ENCODE measurements around the gene RAMACL.

Gene RAMACL

DNA sequence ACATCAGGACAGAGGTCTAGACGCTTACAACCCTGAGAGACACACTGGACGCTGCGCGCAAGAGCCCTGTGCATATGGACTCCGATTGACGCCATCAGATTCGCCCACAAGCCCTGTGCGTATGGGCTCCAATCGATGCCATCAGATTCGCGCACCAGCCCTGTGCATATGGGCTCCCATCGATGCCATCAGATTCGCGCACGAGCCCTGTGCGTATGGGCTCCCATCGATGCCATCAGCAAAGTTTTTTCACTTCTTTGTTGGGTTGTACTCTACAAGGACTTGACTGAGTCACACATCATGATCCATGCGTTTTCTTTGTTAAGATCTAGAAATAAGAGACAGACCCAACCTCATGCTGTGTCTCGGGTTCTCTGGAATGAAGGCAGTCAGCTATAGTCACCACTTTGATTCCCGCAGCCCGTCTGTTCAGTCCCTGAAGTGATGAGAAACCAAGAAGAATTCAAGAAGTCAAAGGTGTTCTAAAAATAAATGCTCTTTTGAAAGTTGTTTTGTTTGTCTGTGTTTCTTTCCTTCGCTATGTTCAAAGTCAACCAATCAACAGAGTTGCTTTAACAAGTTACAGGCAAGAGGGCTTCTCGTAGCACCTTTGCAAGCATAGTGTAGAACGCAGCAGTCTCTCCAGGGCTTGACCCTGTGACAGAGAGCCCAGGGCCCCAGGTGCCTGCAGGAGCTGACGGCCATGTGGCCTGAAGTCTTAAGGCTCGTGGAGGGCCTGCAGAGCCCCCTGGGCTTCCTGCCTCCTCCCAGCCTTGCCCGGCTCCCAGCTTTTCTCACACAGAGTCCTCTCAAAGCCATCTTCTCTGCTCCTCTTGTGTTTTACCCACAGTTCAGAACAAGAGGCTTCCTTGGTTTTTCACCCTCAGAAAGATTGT is 32.6 kb upstream of the RAMACL start:
- no peak for DNase-seq (ENCODE audit: low read depth in 2 of 2, low spot score in 1 of 2)

DNA sequence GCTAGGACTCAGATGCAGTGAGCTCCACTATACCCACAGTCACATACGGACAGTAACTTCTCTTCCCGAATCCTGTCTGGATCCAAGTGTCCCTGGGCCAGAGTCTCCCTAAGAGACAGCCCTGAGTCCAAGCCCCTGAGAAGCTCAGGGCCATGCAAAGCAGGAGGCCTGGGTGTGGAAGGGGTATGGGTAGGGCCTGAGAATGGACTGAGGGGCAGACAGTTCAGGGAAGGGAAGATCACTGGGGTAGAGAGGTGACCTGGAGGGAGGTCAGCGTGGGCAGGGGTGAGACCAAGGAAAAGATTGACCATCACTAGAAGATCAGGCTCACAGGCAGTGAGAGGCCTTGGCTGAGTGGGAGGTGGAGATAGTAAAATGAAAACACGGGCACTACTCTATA is 31.8 kb upstream of the RAMACL start:
- DNase-seq (ENCODE audit: low read depth in 2 of 2, low spot score in 1 of 2): no peak

DNA sequence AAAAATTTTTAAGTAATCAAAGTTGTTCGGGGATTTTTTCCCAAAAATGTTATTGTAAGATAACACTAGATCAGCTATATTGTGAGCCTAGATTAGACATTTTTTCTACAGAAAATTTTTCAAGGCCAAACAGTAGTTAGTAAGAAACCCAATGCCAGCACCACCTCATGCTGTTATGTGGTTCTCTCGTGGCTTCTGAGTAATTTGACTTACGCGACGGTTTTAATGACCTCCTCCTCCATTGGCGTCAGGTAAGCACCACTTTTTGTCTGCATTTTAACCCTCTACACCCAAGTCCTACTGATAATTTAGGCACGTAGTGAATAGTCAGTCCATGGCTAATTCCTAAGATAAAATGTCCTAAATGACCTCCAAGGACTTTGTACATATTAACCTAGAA is 30.9 kb upstream of the RAMACL start:
- no peak for DNase-seq (ENCODE audit: low read depth in 2 of 2, low spot score in 1 of 2)

DNA sequence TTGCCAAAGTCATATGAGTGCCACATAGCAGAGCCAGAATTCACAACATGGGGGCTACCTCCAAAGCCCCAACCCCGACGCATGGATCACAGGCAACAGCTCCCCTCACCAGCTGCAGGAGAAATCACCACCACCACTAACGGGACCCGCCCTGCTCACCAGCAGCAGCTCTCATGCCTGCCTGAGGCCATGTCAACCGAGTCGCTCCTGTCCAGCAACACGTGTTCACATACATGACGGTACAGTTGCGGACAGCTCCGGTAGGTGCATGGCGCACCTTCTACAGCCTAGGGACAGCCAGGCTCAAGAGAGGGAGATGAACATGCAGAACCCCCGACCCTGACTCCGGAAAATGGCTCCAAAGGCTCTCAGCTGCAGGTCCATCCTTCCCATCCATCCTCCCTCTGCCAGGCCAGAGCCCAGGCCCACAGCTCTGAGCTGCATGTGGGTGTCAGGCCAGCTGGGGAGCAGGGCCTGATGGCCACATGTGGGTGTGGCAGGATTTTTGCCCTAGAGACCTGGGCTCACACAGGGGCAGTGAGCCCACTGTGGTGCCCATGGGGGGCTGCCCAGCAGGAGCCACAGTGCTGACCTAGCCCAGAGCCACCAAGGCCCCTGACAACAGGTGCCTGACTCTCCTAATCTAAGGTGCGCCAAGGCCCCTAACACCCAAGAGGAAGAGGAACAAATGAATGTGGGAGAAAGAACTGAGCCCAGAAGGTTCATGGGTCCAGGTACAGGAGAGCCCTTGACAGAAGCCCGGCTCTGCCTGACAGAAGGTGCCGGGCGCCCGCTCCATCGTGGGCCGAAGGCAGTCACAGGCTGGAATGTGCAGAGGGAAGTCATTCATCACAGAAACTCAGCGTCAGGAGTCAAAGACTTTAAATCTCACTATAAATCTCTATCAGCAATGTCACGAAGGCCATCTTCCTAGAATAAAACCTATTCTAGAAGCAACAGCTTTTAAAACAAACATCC is 30.1 kb upstream of the RAMACL start:
- no peak for DNase-seq (ENCODE audit: low read depth in 2 of 2, low spot score in 1 of 2)

DNA sequence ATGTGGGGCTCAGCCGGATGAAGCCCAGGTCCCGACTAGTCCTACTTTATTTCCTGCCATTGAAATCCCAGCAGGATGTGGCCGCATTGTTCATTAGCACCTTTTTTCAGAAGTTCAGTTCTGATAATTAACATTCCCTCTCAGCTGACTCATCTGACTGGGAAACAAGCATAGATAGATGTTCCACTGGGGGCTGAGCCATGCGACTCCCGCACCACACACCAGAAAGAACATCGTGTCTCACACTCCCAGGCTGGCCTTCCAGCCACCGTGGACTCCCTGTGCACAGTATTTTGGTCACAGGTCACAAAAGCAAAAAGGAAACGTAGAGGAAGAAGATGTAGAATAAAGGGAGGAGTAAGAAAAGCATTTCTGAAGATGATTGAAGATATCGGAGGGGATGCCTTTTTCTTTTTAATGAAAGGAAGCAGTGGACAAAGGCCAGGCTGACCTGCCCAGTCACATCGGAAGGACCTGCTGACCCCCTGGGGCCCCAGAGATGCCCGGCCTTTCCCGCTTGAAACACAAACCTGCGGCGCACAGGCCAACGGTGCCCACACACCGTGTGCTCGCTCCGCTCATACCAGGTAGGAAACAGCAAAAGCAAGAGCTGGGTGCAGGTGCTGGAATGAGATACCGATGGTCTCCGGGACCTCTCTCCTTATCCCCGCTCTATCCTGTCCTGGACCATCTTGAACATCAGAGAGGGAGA is 28.7 kb upstream of the RAMACL start:
- DNase-seq (ENCODE audit: low read depth in 2 of 2, low spot score in 1 of 2): no peak

DNA sequence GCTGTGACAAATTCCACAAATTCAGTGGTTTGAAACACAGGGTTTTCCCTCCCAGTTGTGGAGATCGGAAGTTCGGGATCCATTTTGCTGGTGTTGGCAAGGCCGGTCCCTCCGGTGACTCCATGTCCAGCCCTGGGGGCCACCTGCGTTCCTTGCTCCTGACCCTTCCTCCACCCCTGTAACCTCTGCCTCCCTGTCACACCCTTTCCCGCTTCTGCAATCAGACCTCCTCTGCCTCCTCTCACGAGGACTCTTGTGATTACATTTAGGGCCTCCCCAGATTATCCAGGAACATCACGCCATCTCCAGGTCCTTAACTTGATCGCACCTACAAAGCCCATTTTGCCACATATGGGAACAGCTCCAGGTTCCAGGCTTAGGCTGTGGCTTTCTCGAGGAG is 28.1 kb upstream of the RAMACL start:
- no peak for DNase-seq (ENCODE audit: low read depth in 2 of 2, low spot score in 1 of 2)

DNA sequence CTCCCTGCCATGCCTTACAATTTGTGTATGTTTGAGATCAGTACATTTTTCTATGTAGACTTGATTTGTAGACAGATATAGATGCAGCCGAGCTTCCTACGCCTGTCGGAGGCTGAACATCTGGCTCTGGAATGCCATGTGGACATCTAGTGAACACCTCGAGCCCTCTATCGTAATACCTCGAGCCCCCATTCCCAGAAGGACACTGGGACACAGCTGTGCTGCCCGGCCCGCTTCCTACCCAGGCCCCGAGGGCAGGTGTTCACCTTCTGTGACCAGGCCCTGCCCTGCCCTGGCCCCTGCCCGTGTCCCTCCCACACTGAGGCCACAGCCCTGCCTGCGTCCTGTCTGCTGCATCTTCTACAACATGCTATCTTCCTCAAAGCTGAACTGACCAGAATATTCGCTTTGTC is 27.7 kb upstream of the RAMACL start:
- DNase-seq (ENCODE audit: low read depth in 2 of 2, low spot score in 1 of 2): no peak

DNA sequence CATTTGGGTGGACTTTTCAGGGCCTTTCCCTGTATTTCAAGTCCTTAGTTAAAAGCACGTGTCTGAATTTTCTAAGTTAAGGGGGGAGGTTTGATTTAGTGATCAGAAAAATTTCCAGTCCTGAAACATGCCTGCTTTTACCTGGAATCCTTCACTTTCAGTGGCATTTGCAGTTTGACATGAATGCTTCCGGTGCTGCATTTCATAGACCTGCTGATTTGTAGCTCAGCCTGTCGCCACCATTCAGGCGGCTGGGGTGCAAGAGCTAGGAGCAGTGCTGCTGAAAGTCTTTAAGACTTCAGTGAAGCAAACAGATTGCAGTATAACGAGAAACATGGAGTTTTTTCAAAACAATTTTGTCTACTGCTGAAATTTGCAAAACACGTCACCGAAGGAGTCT is 26.5 kb upstream of the RAMACL start:
- DNase-seq (ENCODE audit: low read depth in 2 of 2, low spot score in 1 of 2): no peak

DNA sequence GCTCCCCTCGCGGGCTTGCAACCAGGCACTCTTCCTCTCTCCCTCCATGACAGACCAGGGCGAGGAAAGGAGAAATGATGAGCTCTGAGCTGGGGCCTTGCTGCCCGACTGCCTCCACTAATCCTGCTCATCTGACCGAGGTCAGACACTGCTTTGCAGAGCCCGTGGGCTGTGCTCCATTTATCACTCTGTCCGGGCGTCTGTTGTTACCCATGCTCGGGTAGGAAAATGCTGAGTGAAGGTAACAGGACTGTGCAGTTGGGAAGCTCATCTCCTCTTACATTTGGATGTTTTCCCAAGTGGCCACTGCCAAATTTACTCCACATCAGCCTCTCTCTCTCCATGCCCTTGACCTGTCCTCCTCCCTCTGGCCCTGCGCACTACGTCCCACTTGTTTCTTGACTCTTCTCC is 26.0 kb upstream of the RAMACL start:
- DNase-seq (ENCODE audit: low read depth in 2 of 2, low spot score in 1 of 2): no peak

DNA sequence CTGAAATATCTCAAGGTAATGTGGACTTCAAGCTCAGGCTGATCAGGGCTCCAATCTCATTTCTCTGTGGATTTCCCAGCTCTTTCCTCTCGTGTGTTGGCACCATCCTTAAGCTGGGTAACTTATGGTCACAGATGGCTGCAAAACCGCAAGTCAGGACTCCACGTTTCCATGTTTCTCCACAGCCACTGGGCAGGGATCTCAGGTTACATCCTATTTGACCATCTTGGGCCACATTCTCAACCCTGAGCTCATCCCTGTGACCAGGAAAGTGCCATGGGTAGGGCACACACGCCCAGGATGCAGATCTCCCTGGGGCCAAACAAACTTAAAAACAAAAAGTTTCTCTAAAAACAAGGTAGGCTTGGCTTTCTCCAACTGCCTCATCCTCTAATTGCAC is 25.2 kb upstream of the RAMACL start:
- no peak for DNase-seq (ENCODE audit: low read depth in 2 of 2, low spot score in 1 of 2)

DNA sequence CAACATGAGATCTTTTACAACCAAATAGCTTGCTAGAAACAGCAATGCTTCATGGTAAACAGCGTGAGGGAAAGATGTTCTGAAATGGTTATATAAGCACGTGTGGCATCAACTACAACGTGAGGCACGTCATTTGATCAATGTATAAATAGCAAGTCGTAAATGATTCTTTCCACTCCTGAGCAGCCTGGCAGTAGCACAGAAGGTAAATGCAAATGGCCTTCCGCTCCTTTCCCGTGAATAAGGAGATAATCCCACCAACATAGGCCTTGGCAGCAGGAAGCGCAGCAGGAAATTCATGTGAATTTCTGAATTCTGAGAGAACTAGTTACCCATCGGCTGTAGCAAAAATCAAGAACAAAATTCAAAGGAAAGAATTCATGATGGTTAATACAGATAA is 23.6 kb upstream of the RAMACL start:
- no peak for DNase-seq (ENCODE audit: low read depth in 2 of 2, low spot score in 1 of 2)

DNA sequence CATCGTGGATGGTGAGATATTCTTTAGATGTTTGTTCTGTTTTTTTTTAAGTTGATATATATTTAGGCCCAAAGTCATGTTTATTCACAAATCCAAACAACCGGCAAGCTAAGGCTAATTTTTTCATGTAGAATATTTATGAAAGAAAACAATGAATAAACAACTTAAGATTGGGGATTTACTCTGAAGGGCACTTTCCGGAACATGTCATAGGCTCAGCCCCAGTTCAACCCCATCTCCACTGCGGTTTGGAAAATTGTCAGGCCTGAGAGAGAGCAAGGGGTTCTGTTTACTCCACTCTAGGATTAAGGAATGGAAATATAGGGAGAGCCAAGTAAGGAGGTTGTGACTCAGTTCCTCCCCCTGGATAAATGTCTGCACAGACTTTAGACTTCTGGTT is 22.3 kb upstream of the RAMACL start:
- DNase-seq (ENCODE audit: low read depth in 2 of 2, low spot score in 1 of 2): no peak

DNA sequence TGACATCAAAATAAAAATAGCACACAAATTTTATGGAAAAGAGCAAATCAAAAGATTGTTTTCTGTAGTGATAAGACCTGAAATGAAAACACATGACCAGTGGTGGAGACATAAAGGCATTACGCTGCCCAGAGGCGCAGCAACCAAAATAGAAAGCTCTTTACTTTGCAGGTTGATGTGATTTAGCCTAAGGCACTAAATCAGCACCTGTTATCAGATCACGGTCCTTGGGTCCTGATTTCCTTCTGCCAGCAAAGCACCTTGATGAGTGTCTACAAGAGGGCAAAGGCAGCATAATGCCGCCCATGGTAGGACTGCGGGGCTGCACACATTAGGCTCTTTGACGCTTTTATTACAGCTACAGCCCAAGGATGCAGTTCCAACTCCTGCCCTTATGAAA is 19.3 kb upstream of the RAMACL start:
- DNase-seq (ENCODE audit: low read depth in 2 of 2, low spot score in 1 of 2): no peak

DNA sequence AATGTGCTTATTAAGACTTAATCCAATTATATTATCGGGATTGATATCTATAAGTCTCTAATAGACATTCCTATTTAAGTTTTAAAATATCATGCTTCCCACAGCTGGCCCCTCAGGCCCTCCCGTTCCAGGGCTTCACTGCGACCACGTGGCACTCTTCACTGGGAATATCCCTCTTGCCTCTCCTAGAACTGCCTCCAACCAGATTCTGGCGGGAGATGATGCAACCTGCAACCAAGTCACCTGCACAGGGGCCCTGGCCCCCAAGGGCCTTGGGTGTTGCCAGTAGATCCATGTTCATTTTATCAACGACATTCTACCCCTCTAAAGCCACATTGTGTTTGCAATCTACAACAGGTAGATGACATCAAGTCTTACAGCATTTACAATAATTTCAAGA is 18.4 kb upstream of the RAMACL start:
- DNase-seq (ENCODE audit: low read depth in 2 of 2, low spot score in 1 of 2): no peak

DNA sequence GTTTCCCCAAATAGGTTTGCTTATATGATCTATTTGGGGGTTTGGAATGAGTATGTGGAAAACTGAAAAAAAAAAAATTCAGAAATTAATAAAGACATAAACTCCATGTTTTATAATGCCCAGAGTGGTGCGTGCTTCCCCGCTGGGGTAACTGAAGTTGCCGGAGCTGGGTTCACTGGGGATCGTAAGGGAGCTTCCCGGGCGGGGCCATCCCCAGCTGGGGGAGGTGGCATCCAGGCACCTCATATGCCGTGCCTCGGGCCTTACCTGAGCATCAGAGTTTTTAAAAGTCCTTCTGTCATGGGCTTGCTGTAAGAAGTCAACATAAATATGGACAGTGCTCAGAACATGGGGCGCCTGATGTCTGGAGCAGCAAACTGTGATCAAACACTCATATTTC is 17.9 kb upstream of the RAMACL start:
- no peak for DNase-seq (ENCODE audit: low read depth in 2 of 2, low spot score in 1 of 2)

DNA sequence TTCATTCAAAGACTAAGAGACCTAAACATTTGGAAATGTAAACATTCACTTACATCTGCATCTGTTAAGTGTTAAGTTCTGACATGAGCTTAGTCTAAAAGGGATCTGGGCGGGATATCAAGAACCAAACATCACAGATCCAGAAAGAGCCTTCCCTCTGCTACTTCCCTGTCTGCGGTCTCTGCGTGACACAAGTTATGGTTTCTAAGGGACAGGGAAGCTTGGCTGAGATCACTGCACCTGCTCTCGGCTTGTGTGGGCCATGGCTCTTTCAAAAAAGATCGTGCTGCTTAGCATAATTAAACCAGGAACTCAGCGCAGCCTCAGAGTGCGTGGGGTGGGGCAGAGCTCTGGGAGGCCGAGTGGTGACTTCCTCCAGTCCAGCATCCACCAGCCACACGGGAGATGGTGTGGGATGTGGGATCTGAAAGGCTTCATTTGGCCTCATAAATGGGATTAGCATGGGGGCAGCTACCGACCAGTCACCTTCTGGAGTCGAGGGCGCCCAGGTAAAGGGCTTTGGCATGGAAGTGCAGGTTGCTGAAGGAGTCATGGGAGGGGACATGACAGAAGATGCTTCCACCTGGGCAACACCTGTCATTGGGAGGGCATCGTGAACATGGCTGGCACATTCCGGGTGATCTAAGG is 16.7 kb upstream of the RAMACL start:
- DNase-seq (ENCODE audit: low read depth in 2 of 2, low spot score in 1 of 2): no peak

DNA sequence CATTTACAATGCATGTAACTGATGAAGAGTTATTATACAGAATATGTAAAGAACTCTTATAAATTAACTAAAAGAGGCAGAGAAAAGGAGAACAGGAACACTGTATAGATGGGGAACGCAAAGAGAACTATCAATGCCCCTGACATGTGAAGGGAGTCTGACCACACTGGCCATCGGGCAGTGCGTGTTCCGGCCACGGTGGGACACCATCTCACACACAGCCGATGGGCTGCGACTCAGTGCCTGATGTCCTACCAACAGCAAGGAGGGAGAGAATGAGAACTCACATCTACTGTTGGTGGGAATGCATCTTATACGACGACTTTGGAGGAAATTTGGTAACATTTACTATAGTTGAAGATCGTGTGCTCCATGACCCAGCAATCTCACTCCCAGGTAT is 15.5 kb upstream of the RAMACL start:
- no peak for DNase-seq (ENCODE audit: low read depth in 2 of 2, low spot score in 1 of 2)

DNA sequence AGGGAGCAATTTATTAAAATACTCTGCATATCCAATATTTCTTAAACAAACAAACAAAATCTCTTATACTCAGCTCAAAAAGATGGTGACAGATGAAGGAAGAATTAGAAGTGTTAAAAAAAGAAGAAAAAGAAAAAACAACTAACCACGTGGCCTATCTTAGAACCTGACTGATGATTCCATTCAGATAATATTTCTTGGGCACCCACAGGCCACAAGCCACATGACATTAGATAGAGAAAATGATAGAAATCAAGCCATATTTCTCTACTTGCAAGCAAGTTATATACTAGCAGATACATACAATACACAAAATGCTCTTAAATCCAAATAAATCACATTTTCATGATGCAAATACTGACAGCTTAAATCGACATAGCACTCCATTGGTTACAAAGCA is 14.5 kb upstream of the RAMACL start:
- DNase-seq (ENCODE audit: low read depth in 2 of 2, low spot score in 1 of 2): no peak

DNA sequence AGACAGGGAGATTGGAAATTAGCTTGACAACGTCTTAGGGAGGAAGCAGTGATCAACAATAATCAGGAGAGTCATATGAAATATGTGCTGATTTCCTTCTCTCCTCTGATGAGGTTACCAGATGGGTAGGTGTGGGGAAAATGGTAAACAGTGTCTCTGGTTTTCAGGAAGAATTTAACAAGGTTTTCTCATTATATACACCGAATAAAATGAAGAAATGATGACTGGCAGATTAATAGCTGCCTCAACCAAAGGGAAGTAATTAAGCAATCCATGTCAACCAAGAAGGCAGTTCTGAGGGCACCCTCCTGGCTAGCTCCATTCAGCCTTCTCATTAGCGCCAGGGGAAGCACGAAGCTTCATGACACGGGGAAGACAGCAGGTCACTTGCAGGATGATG is 12.7 kb upstream of the RAMACL start:
- no peak for DNase-seq (ENCODE audit: low read depth in 2 of 2, low spot score in 1 of 2)

DNA sequence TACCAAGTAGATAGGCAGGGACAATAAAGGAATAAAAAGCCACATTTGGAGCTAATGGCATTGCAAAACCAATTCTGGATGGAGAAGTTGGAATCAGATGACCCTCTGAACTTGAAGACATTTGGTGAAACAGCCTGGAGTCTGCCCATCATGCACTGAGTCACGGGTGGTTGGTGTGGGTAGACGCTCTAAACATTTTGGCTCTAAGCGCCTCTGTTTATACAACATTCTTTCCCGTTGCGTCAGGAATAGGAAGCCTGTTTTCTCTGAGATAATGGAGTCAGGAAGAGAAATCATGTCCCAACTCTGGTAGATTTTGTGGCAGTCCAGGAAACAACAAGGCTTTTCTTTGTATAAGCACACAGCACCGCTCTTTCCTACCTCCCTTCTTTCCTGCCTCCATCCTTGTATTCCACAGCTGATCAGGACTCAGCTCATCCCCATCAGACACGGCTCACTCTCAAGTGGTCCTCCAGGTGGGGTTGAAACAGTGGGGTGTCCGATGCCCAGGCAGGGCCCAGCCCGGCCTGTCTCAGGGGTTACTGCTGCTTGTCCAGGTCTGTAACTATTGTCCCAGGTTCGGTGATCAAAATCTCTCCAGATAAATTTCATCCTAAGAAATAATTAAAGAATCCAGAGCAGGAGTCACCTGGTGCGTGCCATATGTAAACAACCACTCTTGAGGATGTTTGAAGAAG is 12.1 kb upstream of the RAMACL start:
- DNase-seq (ENCODE audit: low read depth in 2 of 2, low spot score in 1 of 2): no peak

Data from stimulated activated CD8-positive, alpha-beta memory T cell treated with anti-CD3 and anti-CD28 coated beads, Interleukin-4, amount 100 ng/mL, for 1 hour (primary cell).